Suppressor macrophage treated with lipopolysaccharide for 4 hours (primary cell): ENCODE results near the gene RRP12.
A peak's percentile ranks its signal among the peaks of the same experiment; 100 is the strongest.
"Not testable (repeated sequence)": the region's sequence is repeated elsewhere in the genome, so short reads cannot be mapped to it uniquely, and the experiment has no call there.

Experiments
- DNase-seq: peaks from one replicate; pipeline ENCODE4 v3.0.0-alpha.2; 2020

RRP12 gene

GRCh38 chr10:97362310-97363033 lies 38.7 kb downstream of the RRP12 start:
- no peak for DNase-seq

GRCh38 chr10:97361537-97361901 lies 39.6 kb downstream of the RRP12 start:
- DNase-seq, result peak; percentile 38

- no peak for DNase-seq
Observed at GRCh38 chr10:97360705-97361536, 40.2 kb downstream of the RRP12 start.

- no peak for DNase-seq
Observed at GRCh38 chr10:97358781-97359180, 42.4 kb downstream of the RRP12 start.

GRCh38 chr10:97358349-97358748 lies 42.8 kb downstream of the RRP12 start:
- DNase-seq, result no peak

GRCh38 chr10:97356918-97357317 lies 44.2 kb downstream of the RRP12 start:
- DNase-seq, result no peak

- DNase-seq, result no peak
Observed at GRCh38 chr10:97356318-97356914, 44.7 kb downstream of the RRP12 start.

- DNase-seq, result peak; percentile 51
Observed at GRCh38 chr10:97355571-97355975, 45.6 kb downstream of the RRP12 start.

GRCh38 chr10:97353945-97354344 lies 47.2 kb downstream of the RRP12 start:
- peak; percentile 94 for DNase-seq

- no peak for DNase-seq
Observed at GRCh38 chr10:97349752-97350513, 51.2 kb downstream of the RRP12 start.

GRCh38 chr10:97347317-97347716 lies 53.8 kb downstream of the RRP12 start:
- no peak for DNase-seq

GRCh38 chr10:97343664-97344063 lies 57.5 kb downstream of the RRP12 start:
- not testable (repeated sequence) for DNase-seq

GRCh38 chr10:97341416-97341815 lies 59.7 kb downstream of the RRP12 start:
- no peak for DNase-seq

GRCh38 chr10:97338041-97338440 lies 63.1 kb downstream of the RRP12 start:
- DNase-seq, result no peak

- no peak for DNase-seq
Observed at GRCh38 chr10:97336942-97337831, 64.0 kb downstream of the RRP12 start.

GRCh38 chr10:97336446-97336845 lies 64.7 kb downstream of the RRP12 start:
- no peak for DNase-seq

GRCh38 chr10:97336006-97336405 lies 65.1 kb downstream of the RRP12 start:
- no peak for DNase-seq

GRCh38 chr10:97335188-97335619 lies 65.9 kb downstream of the RRP12 start:
- no peak for DNase-seq

- DNase-seq, result peak; percentile 93
Observed at GRCh38 chr10:97334370-97335175, 66.6 kb downstream of the RRP12 start, which contains the start of gene FRAT2. FRAT2 (minus strand) TSS chr10:97334729; CDS start chr10:97334572, 157 bp downstream.

- DNase-seq, result peak; percentile 85
Observed at GRCh38 chr10:97333601-97334369, 67.4 kb downstream of the RRP12 start.
